Esophagus muscularis mucosa (tissue), 4 donors: ENCODE data around the gene TRIM71.

ENCODE experiments used
- EP300 ChIP-seq: sonication (generic); formaldehyde crosslinking; IDR thresholded peaks from one replicate; pipeline ENCODE4 v1.6.1; 2017; ENCODE audit warnings: antibody characterized with exemption
- POLR2A ChIP-seq: fragments of 450-650 bp; IDR thresholded peaks from one replicate; pipeline ENCODE4 v1.6.1; 2017; ENCODE audit warnings: antibody characterized with exemption, moderate library complexity, mild to moderate bottlenecking, low read depth
- TF ChIP-seq, protein P1 (sequence below), 3 experiments: fragments of 200-600 bp in 2 of 3; fragments of 450-650 bp in 1 of 3; sonication (generic) in 2 of 3; IDR thresholded peaks; one replicate each; pipeline ENCODE4 v1.5.1; 2017 to 2019; ENCODE audit warnings: antibody characterized with exemption in 3 of 3, mild to moderate bottlenecking in 2 of 3, moderate library complexity in 1 of 3

DNA sequence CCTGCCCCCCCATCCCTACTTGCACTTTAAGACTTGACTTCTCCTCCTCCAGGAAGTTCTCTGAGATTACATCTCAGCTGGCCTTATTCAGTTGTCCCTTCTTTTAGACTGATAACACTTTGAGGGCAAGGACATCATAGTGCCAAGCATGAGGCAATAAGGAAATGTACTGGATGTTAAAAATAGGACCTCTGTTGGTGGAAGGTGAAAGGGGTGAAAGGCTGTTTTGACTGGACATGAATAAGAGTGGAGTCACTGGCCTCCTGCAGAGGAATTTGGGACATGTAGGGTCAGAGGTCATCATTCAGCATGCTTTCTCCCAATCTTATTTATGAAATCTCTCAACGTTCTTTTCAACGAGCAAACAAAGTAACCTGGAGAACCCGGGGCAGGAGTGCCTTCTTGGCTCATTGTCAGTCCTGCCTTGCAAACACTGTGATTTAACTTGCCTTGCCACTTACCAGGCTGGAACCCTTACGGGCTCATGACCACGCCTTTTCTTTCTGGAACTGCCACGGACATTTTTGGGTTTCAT, 38.6 kb downstream of the TRIM71 start:
- TF ChIP-seq EP300 (no peak), POLR2A (no peak)
- TF ChIP-seq, protein P1, sequence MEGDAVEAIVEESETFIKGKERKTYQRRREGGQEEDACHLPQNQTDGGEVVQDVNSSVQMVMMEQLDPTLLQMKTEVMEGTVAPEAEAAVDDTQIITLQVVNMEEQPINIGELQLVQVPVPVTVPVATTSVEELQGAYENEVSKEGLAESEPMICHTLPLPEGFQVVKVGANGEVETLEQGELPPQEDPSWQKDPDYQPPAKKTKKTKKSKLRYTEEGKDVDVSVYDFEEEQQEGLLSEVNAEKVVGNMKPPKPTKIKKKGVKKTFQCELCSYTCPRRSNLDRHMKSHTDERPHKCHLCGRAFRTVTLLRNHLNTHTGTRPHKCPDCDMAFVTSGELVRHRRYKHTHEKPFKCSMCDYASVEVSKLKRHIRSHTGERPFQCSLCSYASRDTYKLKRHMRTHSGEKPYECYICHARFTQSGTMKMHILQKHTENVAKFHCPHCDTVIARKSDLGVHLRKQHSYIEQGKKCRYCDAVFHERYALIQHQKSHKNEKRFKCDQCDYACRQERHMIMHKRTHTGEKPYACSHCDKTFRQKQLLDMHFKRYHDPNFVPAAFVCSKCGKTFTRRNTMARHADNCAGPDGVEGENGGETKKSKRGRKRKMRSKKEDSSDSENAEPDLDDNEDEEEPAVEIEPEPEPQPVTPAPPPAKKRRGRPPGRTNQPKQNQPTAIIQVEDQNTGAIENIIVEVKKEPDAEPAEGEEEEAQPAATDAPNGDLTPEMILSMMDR (IDR thresholded peaks at IDR 0.05), result no peak
